HepG2 (cell line): ENCODE measurements around the gene TTLL12. TPM values are rescaled to one million over a fixed set of nuclear protein-coding genes. Genes with fewer than 3 reads are reported as not detected.

Experiments used
- ASH2L ChIP-seq: fragments of 300-600, 200-600 bp; sonication (generic); IDR thresholded peaks from 2 replicates; pipeline ENCODE4 v1.7.0; 2017; ENCODE audit warnings: low read depth, mild to moderate bottlenecking, moderate library complexity, mixed read lengths, low read length; ENCODE audit not compliant: insufficient read length
- DPF2 ChIP-seq: sonication (generic); formaldehyde crosslinking; IDR thresholded peaks from 2 replicates; pipeline ENCODE4 v1.4.0; 2020; ENCODE audit warnings: mild to moderate bottlenecking, low read depth, missing genetic modification reagents, borderline replicate concordance
- MATR3 ChIP-seq: sonication (generic); formaldehyde crosslinking; IDR thresholded peaks from 2 replicates; pipeline ENCODE4 v1.4.0; 2020; ENCODE audit warnings: missing genetic modification reagents
- MYNN ChIP-seq: sonication (generic); formaldehyde crosslinking; IDR thresholded peaks from 2 replicates; pipeline ENCODE4 v1.4.0; 2020; ENCODE audit warnings: mild to moderate bottlenecking, low read depth, missing genetic modification reagents
- PCBP1 ChIP-seq: fragments of 200-400 bp; formaldehyde crosslinking; IDR thresholded peaks from 2 replicates; pipeline ENCODE4 v1.6.1; 2017; ENCODE audit warnings: mild to moderate bottlenecking, low read depth, low read length, borderline replicate concordance
- TBL1XR1 ChIP-seq: fragments of 150-350 bp; IDR thresholded peaks from 2 replicates; pipeline ENCODE4 v1.6.1; 2014; ENCODE audit warnings: borderline replicate concordance, low read length; ENCODE audit not compliant: partially characterized antibody
- YEATS2 ChIP-seq: sonication (generic); formaldehyde crosslinking; IDR thresholded peaks from 2 replicates; pipeline ENCODE4 v1.4.0; 2020; ENCODE audit warnings: missing genetic modification reagents, borderline replicate concordance
- ZC3H4 ChIP-seq: sonication (generic); formaldehyde crosslinking; IDR thresholded peaks from 2 replicates; pipeline ENCODE4 v1.4.0; 2020; ENCODE audit warnings: missing genetic modification reagents, borderline replicate concordance
- ZKSCAN5 ChIP-seq: sonication (generic); formaldehyde crosslinking; IDR thresholded peaks from 2 replicates; pipeline ENCODE4 v1.5.1; 2020; ENCODE audit warnings: mild to moderate bottlenecking, missing genetic modification reagents
- ZNF263 ChIP-seq: sonication (generic); formaldehyde crosslinking; IDR thresholded peaks from 2 replicates; pipeline ENCODE4 v1.4.0; 2020; ENCODE audit warnings: missing genetic modification reagents
- ZNF382 ChIP-seq: sonication (generic); formaldehyde crosslinking; IDR thresholded peaks from 2 replicates; pipeline ENCODE4 v1.5.0; 2020; ENCODE audit warnings: missing genetic modification reagents, mild to moderate bottlenecking, borderline replicate concordance
- ZNF562 ChIP-seq: sonication (generic); formaldehyde crosslinking; IDR thresholded peaks from 2 replicates; pipeline ENCODE4 v1.8.0; 2022; ENCODE audit warnings: missing genetic modification reagents, borderline replicate concordance
- ZNF670 ChIP-seq: sonication (generic); formaldehyde crosslinking; IDR thresholded peaks from 2 replicates; pipeline ENCODE4 v1.8.0; 2022; ENCODE audit warnings: mild to moderate bottlenecking, missing genetic modification reagents, borderline replicate concordance
- polyA plus RNA-seq, 8 experiments: library from polyadenylated mRNA; depleted of rRNA in 3 of 8; stranded (reverse) in 7 of 8; unstranded in 1 of 8; fragments of >200 nt; fragmentation: Illumina TruSeq in 4 of 8; extraction: Trizol in 4 of 8; gene quantifications; 2 replicates each; pipeline versions ENCODE4 v1.2.1 to v1.2.3, GENCODE V29; 2011 to 2016; ENCODE audit warnings: low read depth in 4 of 8, missing spikeins in 1 of 8, mixed read lengths in 1 of 8; ENCODE audit not compliant: insufficient read depth in 1 of 8
- total RNA-seq, 5 experiments: library from RNA; depleted of rRNA; stranded (reverse); fragments of >200 nt; fragmentation: Illumina TruSeq; extraction: Trizol; gene quantifications; 2 replicates each; pipeline ENCODE4 v1.2.3, GENCODE V29; 2016; ENCODE audit warnings: low read depth in 1 of 5
- TF ChIP-seq, protein P1 (sequence below): sonication (generic); formaldehyde crosslinking; IDR thresholded peaks from 2 replicates; pipeline ENCODE4 v1.5.0; 2020; ENCODE audit warnings: mild to moderate bottlenecking, low read depth, missing genetic modification reagents, borderline replicate concordance
- TF ChIP-seq, protein P2 (sequence below): sonication (generic); formaldehyde crosslinking; IDR thresholded peaks from 2 replicates; pipeline ENCODE4 v1.8.0; 2022; ENCODE audit warnings: low read depth, missing genetic modification reagents
- TF ChIP-seq, protein P3 (sequence below): sonication (generic); formaldehyde crosslinking; IDR thresholded peaks from 2 replicates; pipeline ENCODE4 v1.9.0; 2021; ENCODE audit warnings: mild to moderate bottlenecking, missing genetic modification reagents
- TF ChIP-seq, protein P4 (sequence below): sonication (generic); formaldehyde crosslinking; IDR thresholded peaks from 2 replicates; pipeline ENCODE4 v1.4.0; 2020; ENCODE audit warnings: mild to moderate bottlenecking, missing genetic modification reagents

TTLL12 gene
- total and polyA plus RNA-seq, 2 of the 13 experiments (the other 11 are each of a cell fraction or from before 2014, with no cell fraction given), result 11.9 to 38.1 TPM

DNA sequence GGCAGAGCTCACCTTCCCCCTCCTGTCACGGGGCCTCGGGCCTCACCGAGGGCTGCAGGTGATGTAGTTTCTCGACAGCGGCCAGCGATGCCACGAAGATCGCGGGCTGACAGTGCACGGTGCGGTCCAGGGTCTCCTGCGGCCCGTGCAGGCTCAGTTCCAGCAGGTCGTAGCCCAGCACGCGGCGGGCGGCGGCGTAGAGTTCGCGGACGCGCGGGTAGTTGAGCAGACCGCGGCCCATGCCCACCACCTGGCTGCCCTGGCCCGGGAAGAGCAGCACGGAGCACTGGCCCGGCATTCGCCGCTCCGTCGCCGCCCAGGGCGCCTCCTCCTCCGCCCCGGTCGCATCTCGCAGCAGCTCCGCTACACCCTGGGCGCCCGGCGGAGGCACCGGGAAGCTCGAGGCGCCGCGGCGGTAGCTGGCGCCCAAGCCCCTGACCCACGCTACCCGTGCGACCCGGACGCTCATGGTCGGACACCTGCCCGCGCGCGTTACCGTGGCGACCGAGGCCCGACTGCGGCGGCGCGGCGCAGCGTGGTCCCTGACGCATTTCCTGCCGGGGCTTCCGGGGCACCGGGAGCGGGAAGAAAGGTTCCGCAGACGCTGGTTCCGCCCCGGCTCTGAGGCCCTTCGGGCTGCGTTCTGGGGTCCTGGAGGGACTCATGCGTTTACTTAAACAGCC, 43.9 kb downstream of the TTLL12 start, which contains the start of gene MCAT (continued):
- TF ChIP-seq PCBP1 (no peak), ZNF382 (no peak), MYNN (CRISPR knock-in tag) (no peak), ZC3H4 (CRISPR knock-in tag) (no peak), ASH2L (peak; percentile 77), MATR3 (CRISPR knock-in tag) (no peak), TBL1XR1 (peak; percentile 44), ZNF263 (CRISPR knock-in tag) (no peak; the same call in 1 of the 2 replicates), YEATS2 (CRISPR knock-in tag) (peak; percentile 97), ZNF562 (CRISPR knock-in tag) (no peak), ZNF670 (no peak), ZKSCAN5 (CRISPR knock-in tag) (no peak), DPF2 (no peak)
- TF ChIP-seq, protein P1, sequence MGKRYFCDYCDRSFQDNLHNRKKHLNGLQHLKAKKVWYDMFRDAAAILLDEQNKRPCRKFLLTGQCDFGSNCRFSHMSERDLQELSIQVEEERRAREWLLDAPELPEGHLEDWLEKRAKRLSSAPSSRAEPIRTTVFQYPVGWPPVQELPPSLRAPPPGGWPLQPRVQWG (CRISPR knock-in tag), result no peak
- TF ChIP-seq, protein P2, sequence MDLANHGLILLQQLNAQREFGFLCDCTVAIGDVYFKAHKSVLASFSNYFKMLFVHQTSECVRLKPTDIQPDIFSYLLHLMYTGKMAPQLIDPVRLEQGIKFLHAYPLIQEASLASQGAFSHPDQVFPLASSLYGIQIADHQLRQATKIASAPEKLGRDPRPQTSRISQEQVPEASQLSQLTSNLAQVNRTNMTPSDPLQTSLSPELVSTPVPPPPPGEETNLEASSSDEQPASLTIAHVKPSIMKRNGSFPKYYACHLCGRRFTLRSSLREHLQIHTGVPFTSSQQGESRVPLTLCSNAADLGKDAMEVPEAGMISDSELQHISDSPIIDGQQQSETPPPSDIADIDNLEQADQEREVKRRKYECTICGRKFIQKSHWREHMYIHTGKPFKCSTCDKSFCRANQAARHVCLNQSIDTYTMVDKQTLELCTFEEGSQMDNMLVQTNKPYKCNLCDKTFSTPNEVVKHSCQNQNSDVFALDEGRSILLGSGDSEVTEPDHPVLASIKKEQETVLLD, result peak; percentile 51; the same call in 1 of the 2 replicates
- TF ChIP-seq, protein P3, sequence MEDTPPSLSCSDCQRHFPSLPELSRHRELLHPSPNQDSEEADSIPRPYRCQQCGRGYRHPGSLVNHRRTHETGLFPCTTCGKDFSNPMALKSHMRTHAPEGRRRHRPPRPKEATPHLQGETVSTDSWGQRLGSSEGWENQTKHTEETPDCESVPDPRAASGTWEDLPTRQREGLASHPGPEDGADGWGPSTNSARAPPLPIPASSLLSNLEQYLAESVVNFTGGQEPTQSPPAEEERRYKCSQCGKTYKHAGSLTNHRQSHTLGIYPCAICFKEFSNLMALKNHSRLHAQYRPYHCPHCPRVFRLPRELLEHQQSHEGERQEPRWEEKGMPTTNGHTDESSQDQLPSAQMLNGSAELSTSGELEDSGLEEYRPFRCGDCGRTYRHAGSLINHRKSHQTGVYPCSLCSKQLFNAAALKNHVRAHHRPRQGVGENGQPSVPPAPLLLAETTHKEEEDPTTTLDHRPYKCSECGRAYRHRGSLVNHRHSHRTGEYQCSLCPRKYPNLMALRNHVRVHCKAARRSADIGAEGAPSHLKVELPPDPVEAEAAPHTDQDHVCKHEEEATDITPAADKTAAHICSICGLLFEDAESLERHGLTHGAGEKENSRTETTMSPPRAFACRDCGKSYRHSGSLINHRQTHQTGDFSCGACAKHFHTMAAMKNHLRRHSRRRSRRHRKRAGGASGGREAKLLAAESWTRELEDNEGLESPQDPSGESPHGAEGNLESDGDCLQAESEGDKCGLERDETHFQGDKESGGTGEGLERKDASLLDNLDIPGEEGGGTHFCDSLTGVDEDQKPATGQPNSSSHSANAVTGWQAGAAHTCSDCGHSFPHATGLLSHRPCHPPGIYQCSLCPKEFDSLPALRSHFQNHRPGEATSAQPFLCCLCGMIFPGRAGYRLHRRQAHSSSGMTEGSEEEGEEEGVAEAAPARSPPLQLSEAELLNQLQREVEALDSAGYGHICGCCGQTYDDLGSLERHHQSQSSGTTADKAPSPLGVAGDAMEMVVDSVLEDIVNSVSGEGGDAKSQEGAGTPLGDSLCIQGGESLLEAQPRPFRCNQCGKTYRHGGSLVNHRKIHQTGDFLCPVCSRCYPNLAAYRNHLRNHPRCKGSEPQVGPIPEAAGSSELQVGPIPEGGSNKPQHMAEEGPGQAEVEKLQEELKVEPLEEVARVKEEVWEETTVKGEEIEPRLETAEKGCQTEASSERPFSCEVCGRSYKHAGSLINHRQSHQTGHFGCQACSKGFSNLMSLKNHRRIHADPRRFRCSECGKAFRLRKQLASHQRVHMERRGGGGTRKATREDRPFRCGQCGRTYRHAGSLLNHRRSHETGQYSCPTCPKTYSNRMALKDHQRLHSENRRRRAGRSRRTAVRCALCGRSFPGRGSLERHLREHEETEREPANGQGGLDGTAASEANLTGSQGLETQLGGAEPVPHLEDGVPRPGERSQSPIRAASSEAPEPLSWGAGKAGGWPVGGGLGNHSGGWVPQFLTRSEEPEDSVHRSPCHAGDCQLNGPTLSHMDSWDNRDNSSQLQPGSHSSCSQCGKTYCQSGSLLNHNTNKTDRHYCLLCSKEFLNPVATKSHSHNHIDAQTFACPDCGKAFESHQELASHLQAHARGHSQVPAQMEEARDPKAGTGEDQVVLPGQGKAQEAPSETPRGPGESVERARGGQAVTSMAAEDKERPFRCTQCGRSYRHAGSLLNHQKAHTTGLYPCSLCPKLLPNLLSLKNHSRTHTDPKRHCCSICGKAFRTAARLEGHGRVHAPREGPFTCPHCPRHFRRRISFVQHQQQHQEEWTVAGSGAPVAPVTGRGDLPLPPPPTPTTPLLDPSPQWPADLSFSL, result no peak; the same call in 1 of the 2 replicates
- TF ChIP-seq, protein P4, sequence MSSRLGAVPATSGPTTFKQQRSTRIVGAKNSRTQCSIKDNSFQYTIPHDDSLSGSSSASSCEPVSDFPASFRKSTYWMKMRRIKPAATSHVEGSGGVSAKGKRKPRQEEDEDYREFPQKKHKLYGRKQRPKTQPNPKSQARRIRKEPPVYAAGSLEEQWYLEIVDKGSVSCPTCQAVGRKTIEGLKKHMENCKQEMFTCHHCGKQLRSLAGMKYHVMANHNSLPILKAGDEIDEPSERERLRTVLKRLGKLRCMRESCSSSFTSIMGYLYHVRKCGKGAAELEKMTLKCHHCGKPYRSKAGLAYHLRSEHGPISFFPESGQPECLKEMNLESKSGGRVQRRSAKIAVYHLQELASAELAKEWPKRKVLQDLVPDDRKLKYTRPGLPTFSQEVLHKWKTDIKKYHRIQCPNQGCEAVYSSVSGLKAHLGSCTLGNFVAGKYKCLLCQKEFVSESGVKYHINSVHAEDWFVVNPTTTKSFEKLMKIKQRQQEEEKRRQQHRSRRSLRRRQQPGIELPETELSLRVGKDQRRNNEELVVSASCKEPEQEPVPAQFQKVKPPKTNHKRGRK, result no peak
